ENCODE data around the gene PTPN3. TPM values are rescaled to one million over a fixed set of nuclear protein-coding genes. Genes with fewer than 3 reads are reported as not detected.
A peak's percentile ranks its signal among the peaks of the same experiment; 100 is the strongest.

PTPN3 gene
- total and polyA plus RNA-seq, 12 donors = 3.1 to 70.7 (median 49.6) TPM

DNA sequence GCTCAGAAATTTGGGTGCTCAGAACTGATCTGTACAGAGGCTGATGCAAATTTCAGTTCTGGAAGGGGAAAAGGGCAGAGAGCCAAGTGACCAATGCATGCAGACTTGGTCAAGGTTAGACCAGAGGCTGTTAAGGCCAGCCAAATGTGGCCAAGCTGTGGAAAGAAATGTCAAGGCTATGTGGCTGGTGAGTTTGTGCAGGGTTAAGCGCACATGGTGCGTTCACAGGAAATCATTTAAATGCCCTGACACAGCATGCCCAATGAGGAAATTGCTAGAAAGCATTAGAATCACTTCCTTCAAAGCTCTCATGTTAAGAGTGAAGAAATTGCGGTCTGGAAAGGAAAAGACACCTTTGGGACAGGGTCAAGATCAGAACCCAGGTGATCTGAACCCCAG, 58.0 kb downstream of the PTPN3 start:
- peaks cover 0 to 34% (median 12%) of the 10 kb centered on the region in 9 donors for H3K4me1 ChIP-seq
- peak in 1 of 8 donors; percentile 10 for ATAC-seq
- TF ChIP-seq, protein P1, sequence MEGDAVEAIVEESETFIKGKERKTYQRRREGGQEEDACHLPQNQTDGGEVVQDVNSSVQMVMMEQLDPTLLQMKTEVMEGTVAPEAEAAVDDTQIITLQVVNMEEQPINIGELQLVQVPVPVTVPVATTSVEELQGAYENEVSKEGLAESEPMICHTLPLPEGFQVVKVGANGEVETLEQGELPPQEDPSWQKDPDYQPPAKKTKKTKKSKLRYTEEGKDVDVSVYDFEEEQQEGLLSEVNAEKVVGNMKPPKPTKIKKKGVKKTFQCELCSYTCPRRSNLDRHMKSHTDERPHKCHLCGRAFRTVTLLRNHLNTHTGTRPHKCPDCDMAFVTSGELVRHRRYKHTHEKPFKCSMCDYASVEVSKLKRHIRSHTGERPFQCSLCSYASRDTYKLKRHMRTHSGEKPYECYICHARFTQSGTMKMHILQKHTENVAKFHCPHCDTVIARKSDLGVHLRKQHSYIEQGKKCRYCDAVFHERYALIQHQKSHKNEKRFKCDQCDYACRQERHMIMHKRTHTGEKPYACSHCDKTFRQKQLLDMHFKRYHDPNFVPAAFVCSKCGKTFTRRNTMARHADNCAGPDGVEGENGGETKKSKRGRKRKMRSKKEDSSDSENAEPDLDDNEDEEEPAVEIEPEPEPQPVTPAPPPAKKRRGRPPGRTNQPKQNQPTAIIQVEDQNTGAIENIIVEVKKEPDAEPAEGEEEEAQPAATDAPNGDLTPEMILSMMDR (IDR thresholded peaks at IDR 0.05) = no peak
- DNase-seq = no peak
- no peak overlapping the region for H3K27ac ChIP-seq
- no peaks in the 10 kb centered on the region for H3K9me3 ChIP-seq
- no peaks in the 10 kb centered on the region for H3K36me3 ChIP-seq
- H3K27me3 ChIP-seq = peaks cover 0 to 17% (median 0%) of the 10 kb centered on the region in 7 donors
- intact Hi-C loops (cut with DNase I) = loop anchor here in 7 of 10 donors (1.0 to 10.0 kb wide), 5 partner anchors 75 to 85 kb away; no protein-coding TSS in a partner anchor
- H3K4me3 ChIP-seq = no peak overlapping the region
- 61 to 74% methylated on average over 3 of the region's 3 CpGs for WGBS, 2 donors

DNA sequence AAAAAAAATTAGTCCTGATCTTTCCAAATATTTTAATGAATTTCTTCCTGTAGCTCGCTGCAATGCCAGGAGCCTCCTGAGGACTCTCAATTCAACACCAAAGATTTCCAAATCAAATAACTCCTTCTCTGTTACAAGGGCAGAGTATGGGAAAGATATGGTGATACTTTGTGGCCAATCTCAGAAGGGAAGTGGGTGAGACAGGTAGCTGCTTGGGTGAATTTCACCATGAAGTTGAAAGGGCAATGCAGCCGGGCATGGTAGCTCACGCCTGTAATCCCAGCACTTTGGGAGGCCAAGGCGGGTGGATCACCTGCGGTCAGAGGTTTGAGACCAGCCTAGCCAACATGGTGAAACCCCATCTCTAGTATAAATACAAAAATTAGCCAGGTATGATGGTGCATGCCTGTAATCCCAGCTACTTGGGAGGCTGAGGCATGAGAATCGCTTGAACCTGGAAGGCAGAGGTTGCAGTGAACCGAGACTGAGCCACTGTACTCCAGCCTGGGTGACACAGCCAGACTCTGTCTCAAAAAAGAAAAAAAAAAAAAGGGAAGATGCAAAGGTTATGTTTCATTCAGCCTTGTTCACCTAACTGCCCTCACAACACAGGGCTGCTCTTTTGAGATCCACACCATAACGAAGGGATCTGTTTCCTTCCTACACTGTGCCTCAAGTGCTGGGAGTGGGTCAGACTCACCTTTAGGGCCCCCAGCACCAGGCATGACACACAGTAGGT, 58.6 kb downstream of the PTPN3 start:
- no peak overlapping the region for H3K27ac ChIP-seq
- intact Hi-C loops (cut with DNase I) = loop anchor here in 7 of 10 donors (1.0 to 10.0 kb wide), 5 partner anchors 75 to 85 kb away; no protein-coding TSS in a partner anchor

DNA sequence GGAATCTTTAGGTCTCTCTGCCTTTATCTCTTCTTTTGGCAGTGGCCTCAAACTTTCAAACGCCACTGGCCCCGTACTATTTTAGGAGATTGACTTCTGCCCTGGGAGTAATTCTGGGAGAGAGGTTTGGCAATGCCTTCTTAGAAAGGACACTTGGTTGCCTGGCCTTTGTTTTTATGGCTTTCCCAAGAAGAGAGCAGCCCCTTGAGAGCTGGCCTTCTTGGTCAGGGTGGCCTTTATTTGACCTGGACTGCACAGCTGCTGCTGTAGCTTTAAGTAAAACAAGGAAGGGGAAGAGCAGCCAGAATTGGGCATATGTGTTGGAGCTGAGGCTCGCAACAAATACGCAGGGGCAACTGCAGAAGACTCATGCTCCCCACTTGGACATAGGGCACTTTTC, 60.8 kb downstream of the PTPN3 start:
- Histone ChIP-seq H3K27ac (peak overlapping the region in 8 of 10 donors; percentile 46 to 82 (median 64)), H3K4me1 (peaks cover 0 to 34% (median 12%) of the 10 kb centered on the region in 9 donors), H3K27me3 (peaks cover 0 to 1% (median 0%) of the 10 kb centered on the region in 7 donors), H3K4me3 (no peak overlapping the region), H3K36me3 (peaks cover 0 to 11% (median 0%) of the 10 kb centered on the region in 9 donors), H3K9me3 (no peaks in the 10 kb centered on the region)
- ATAC-seq (peak; percentile 42 to 77 (median 62)), DNase-seq (peak in 1 of 2 donors; percentile 42)
- 27 to 31% methylated on average over 4 of the region's 4 CpGs for WGBS, 2 donors
- TF ChIP-seq, protein P1 (IDR thresholded peaks at IDR 0.05) = no peak
- intact Hi-C loops (cut with DNase I) = no loop called here

More for the DNA sequence above, 58.6 kb downstream of the PTPN3 start:
- H3K9me3 ChIP-seq = no peaks in the 10 kb centered on the region
- TF ChIP-seq, protein P1 (IDR thresholded peaks at IDR 0.05) = no peak
- no peak for ATAC-seq
- H3K4me3 ChIP-seq = no peak overlapping the region
- DNase-seq = no peak
- WGBS, 2 donors = 89 to 94% methylated on average over 8 of the region's 8 CpGs
- peaks cover 0 to 17% (median 0%) of the 10 kb centered on the region in 7 donors for H3K27me3 ChIP-seq
- peaks cover 0 to 34% (median 12%) of the 10 kb centered on the region in 9 donors for H3K4me1 ChIP-seq
- H3K36me3 ChIP-seq = no peaks in the 10 kb centered on the region

DNA sequence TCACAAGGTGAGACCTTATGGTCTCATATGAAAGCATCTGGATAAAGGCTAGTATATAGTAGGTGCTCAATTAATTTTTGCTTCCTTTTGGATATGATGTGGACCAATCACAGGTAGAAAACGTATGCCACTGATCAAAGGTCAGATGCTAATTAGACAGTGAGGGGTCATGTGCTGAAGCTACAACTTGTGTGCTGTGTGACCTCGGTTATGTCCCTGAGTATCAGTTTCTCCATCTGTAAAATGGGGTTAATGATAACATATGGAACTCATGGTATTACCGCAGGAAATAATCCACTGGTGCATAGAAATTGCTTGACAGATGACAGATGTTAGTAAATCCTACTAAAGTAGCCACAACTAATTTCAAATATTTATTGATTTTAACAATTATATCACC, 62.0 kb downstream of the PTPN3 start:
- Histone ChIP-seq H3K36me3 (peaks cover 0 to 13% (median 0%) of the 10 kb centered on the region in 9 donors), H3K4me3 (no peak overlapping the region), H3K4me1 (peaks cover 0 to 28% (median 9%) of the 10 kb centered on the region in 9 donors), H3K27me3 (no peaks in the 10 kb centered on the region), H3K9me3 (no peaks in the 10 kb centered on the region), H3K27ac (peak overlapping the region in 1 of 10 donors; percentile 71)
- no peak for DNase-seq
- TF ChIP-seq, protein P1 (IDR thresholded peaks at IDR 0.05) = no peak
- intact Hi-C loops (cut with DNase I) = no loop called here
- WGBS, 2 donors = 86 to 94% methylated on average over 3 of the region's 3 CpGs
- ATAC-seq = no peak

Data from heart right ventricle (tissue), 16 donors.